Measurements from ENCODE around the gene ZFP69B. TPM values are rescaled to one million over a fixed set of nuclear protein-coding genes. Genes with fewer than 3 reads are reported as not detected.

The ZFP69B gene
- total RNA-seq, 6 donors from 2014 or later: 0.76 to 1.7 (median 1.4) TPM; not detected in 2

- Histone ChIP-seq H3K36me3 (peaks cover 4 to 28% (median 19%) of the 10 kb centered on the region in 4 donors), H3K9me3 (no peaks in the 10 kb centered on the region), H3K27ac (no peak overlapping the region), H3K4me3 (no peak overlapping the region), H3K4me1 (peaks cover 0 to 14% (median 9%) of the 10 kb centered on the region in 4 donors), H3K27me3 (no peaks in the 10 kb centered on the region)
- TF ChIP-seq POLR2A (IDR thresholded peaks at IDR 0.05) (no peak), CTCF (IDR thresholded peaks at IDR 0.05) (no peak), POLR2AphosphoS5 (IDR thresholded peaks at IDR 0.05) (no peak), EP300 (IDR thresholded peaks at IDR 0.05) (no peak)
- ATAC-seq (ENCODE audit: low FRiP score in 2 of 2) (no peak), DNase-seq (no peak)
Observed at GRCh38 chr1:40407453-40407852, 42.8 kb upstream of the ZFP69B start.

GRCh38 chr1:40409467-40409866, 40.8 kb upstream of the ZFP69B start:
- Histone ChIP-seq H3K27me3 (no peaks in the 10 kb centered on the region), H3K36me3 (peaks cover 15 to 48% (median 29%) of the 10 kb centered on the region in 4 donors), H3K4me3 (no peak overlapping the region), H3K27ac (no peak overlapping the region), H3K9me3 (no peaks in the 10 kb centered on the region), H3K4me1 (peaks cover 0 to 9% (median 6%) of the 10 kb centered on the region in 4 donors)
- TF ChIP-seq POLR2AphosphoS5 (IDR thresholded peaks at IDR 0.05) (no peak), CTCF (IDR thresholded peaks at IDR 0.05) (no peak), EP300 (IDR thresholded peaks at IDR 0.05) (no peak), POLR2A (IDR thresholded peaks at IDR 0.05) (no peak)
- ATAC-seq (ENCODE audit: low FRiP score in 2 of 2) (no peak), DNase-seq (no peak)
- 88 to 93% methylated on average over 4 of the region's 4 CpGs for WGBS, 2 donors

GRCh38 chr1:40411294-40411693, 39.0 kb upstream of the ZFP69B start:
- Histone ChIP-seq H3K4me3 (no peak overlapping the region), H3K27ac (no peak overlapping the region), H3K27me3 (no peaks in the 10 kb centered on the region), H3K4me1 (no peaks in the 10 kb centered on the region), H3K36me3 (peaks cover 19 to 66% (median 45%) of the 10 kb centered on the region in 4 donors), H3K9me3 (no peaks in the 10 kb centered on the region)
- DNase-seq (no peak), ATAC-seq (ENCODE audit: low FRiP score in 2 of 2) (no peak)
- WGBS, 2 donors: 88 to 90% methylated on average over 5 of the region's 5 CpGs
- TF ChIP-seq EP300 (IDR thresholded peaks at IDR 0.05): no peak
- no peak for TF ChIP-seq POLR2AphosphoS5 (IDR thresholded peaks at IDR 0.05)
- no peak for TF ChIP-seq CTCF (IDR thresholded peaks at IDR 0.05)
- no peak for TF ChIP-seq POLR2A (IDR thresholded peaks at IDR 0.05)

GRCh38 chr1:40411843-40412242, 38.4 kb upstream of the ZFP69B start:
- 85 to 96% methylated on average over 2 of the region's 2 CpGs for WGBS, 2 donors
- no peaks in the 10 kb centered on the region for H3K9me3 ChIP-seq
- ATAC-seq (ENCODE audit: low FRiP score in 2 of 2): no peak
- no peak overlapping the region for H3K27ac ChIP-seq
- H3K4me1 ChIP-seq: no peaks in the 10 kb centered on the region
- DNase-seq: no peak
- H3K4me3 ChIP-seq: no peak overlapping the region
- TF ChIP-seq CTCF (IDR thresholded peaks at IDR 0.05) (no peak), EP300 (IDR thresholded peaks at IDR 0.05) (no peak), POLR2A (IDR thresholded peaks at IDR 0.05) (no peak), POLR2AphosphoS5 (IDR thresholded peaks at IDR 0.05) (no peak)
- peaks cover 22 to 69% (median 50%) of the 10 kb centered on the region in 4 donors for H3K36me3 ChIP-seq
- no peaks in the 10 kb centered on the region for H3K27me3 ChIP-seq

- Histone ChIP-seq H3K27ac (no peak overlapping the region), H3K9me3 (no peaks in the 10 kb centered on the region), H3K4me1 (no peaks in the 10 kb centered on the region), H3K4me3 (no peak overlapping the region), H3K36me3 (peaks cover 31 to 83% (median 57%) of the 10 kb centered on the region in 4 donors), H3K27me3 (no peaks in the 10 kb centered on the region)
- DNase-seq (no peak), ATAC-seq (ENCODE audit: low FRiP score in 2 of 2) (no peak)
- TF ChIP-seq CTCF (IDR thresholded peaks at IDR 0.05) (no peak), POLR2A (IDR thresholded peaks at IDR 0.05) (no peak), EP300 (IDR thresholded peaks at IDR 0.05) (no peak), POLR2AphosphoS5 (IDR thresholded peaks at IDR 0.05) (no peak)
- WGBS, 2 donors: 86 to 90% methylated on average over 6 of the region's 6 CpGs
Observed at GRCh38 chr1:40413527-40414252, 36.6 kb upstream of the ZFP69B start.

All from upper lobe of left lung (tissue), 6 donors.